GM12878 (cell line): ENCODE results near the gene PKD1L1. TPM values are rescaled to one million over a fixed set of nuclear protein-coding genes. Genes with fewer than 3 reads are reported as not detected.

Source experiments
- ATAC-seq: fragments of 200-7000 bp; cut with Tn5 transposase; 3 replicates; pipeline ENCODE4 v1.9.1; 2020; ENCODE audit warnings: mild to moderate bottlenecking, moderate library complexity
- BruUV-seq: library from RNA; stranded (reverse); fragments of 400-500 nt; replicated peaks from 2 replicates; lab custom pipeline; 2021; lab: Mats Ljungman, UMichigan
- CTCF ChIA-PET: fragments of 300-600 bp; sonication (Branson Sonifier 250); formaldehyde crosslinking; extraction: SDS; loops from one replicate; lab custom pipeline; 2021; ENCODE audit warnings: inconsistent platforms; lab: Yijun Ruan, JAX
- POLR2A ChIA-PET: fragments of 350-600 bp; formaldehyde crosslinking; extraction: SDS; loops from one replicate; lab custom pipeline; 2021; ENCODE audit warnings: inconsistent platforms; lab: Charles Lee
- RAD21 ChIA-PET: fragments of 300-600 bp; sonication (Branson Sonifier 250); formaldehyde crosslinking; loops from one replicate; lab custom pipeline; 2023; ENCODE audit warnings: antibody characterized with exemption; ENCODE audit not compliant: unreplicated experiment; lab: Charles Lee
- SMC1A ChIA-PET: fragments of 300-600 bp; sonication (Branson Sonifier 250); formaldehyde crosslinking; loops from one replicate; lab custom pipeline; 2023; ENCODE audit not compliant: unreplicated experiment, uncharacterized antibody; lab: Charles Lee
- DNase-seq: peaks from one replicate; pipeline ENCODE4 v3.0.0-alpha.2; 2011; ENCODE audit warnings: low read depth, low spot score
- FAIRE-seq: peaks from 3 replicates; lab custom pipeline; 2011; peaks lifted over from hg19 to GRCh38; lab: Jason Lieb, UNC
- H2AFZ ChIP-seq: 2 replicates; pipeline ENCODE4 v1.6.0; 2011; ENCODE audit warnings: low read depth, low read length, control low read depth; ENCODE audit not compliant: control insufficient read depth
- H3K27ac ChIP-seq: 2 replicates; pipeline ENCODE4 v1.5.1; 2011; ENCODE audit warnings: control low read depth; ENCODE audit not compliant: control insufficient read depth, insufficient read depth
- H3K27me3 ChIP-seq, 2 experiments: replicated peaks in 1 of 2; 2 replicates each; pipeline versions ENCODE4 v1.6.0 to v1.6.1; 2011; ENCODE audit warnings: low read length in 1 of 2; ENCODE audit not compliant: control insufficient read depth in 2 of 2, insufficient read depth in 2 of 2
- H3K36me3 ChIP-seq, 2 experiments: 2 replicates each; pipeline ENCODE4 v1.5.1; 2011; ENCODE audit warnings: low read length in 1 of 2; ENCODE audit not compliant: control insufficient read depth in 2 of 2, insufficient read depth in 2 of 2
- H3K4me1 ChIP-seq: 2 replicates; pipeline ENCODE4 v1.6.1; 2011; ENCODE audit warnings: mild to moderate bottlenecking, low read length, moderate library complexity, mixed read lengths; ENCODE audit not compliant: control insufficient read depth, insufficient read depth
- H3K4me2 ChIP-seq: 2 replicates; pipeline ENCODE4 v1.6.0; 2011; ENCODE audit warnings: control low read depth; ENCODE audit not compliant: control insufficient read depth, insufficient read depth
- H3K4me3 ChIP-seq: fragments of 200-600 bp; sonication (generic); 2 replicates; pipeline ENCODE4 v1.5.1; 2016
- H3K79me2 ChIP-seq: 2 replicates; pipeline ENCODE4 v1.6.0; 2011; ENCODE audit warnings: low read length; ENCODE audit not compliant: control insufficient read depth, insufficient read depth
- H3K9ac ChIP-seq: 2 replicates; pipeline ENCODE4 v1.8.0; 2011; ENCODE audit warnings: low read length, control low read depth, mixed read lengths; ENCODE audit not compliant: control insufficient read depth, insufficient read depth
- H3K9me3 ChIP-seq: replicated peaks from 3 replicates; pipeline ENCODE4 v1.5.1; 2011; ENCODE audit warnings: mild to moderate bottlenecking, low read length; ENCODE audit not compliant: control insufficient read depth, insufficient read depth
- H4K20me1 ChIP-seq: 2 replicates; pipeline ENCODE4 v1.6.0; 2011; ENCODE audit not compliant: control insufficient read depth, insufficient read depth
- CHD4 ChIP-seq: fragments of 200-600 bp; sonication (generic); IDR thresholded peaks from 2 replicates; pipeline ENCODE4 v1.6.1; 2016; ENCODE audit warnings: mild to moderate bottlenecking
- CREM ChIP-seq: IDR thresholded peaks from 2 replicates; pipeline ENCODE4 v1.6.1; 2014; ENCODE audit warnings: antibody characterized with exemption, low read depth
- E4F1 ChIP-seq: fragments of 450-650 bp; IDR thresholded peaks from 2 replicates; pipeline ENCODE4 v1.6.1; 2018; ENCODE audit warnings: borderline replicate concordance, mild to moderate bottlenecking; ENCODE audit not compliant: partially characterized antibody
- GATAD2B ChIP-seq: fragments of 450-650 bp; conservative IDR thresholded peaks from 2 replicates; pipeline ENCODE4 v1.6.1; 2017; ENCODE audit warnings: low read depth, mild to moderate bottlenecking, moderate library complexity
- KDM1A ChIP-seq: fragments of 200-600 bp; sonication (generic); IDR thresholded peaks from 2 replicates; pipeline ENCODE4 v1.6.1; 2016; ENCODE audit warnings: borderline replicate concordance
- RAD51 ChIP-seq: fragments of 450-650 bp; IDR thresholded peaks from 2 replicates; pipeline ENCODE4 v1.6.1; 2016; ENCODE audit warnings: moderate library complexity, mild to moderate bottlenecking, inconsistent platforms
- RELB ChIP-seq: fragments of 450-650 bp; IDR thresholded peaks from 2 replicates; pipeline ENCODE4 v1.6.1; 2017; ENCODE audit warnings: low read depth, mild to moderate bottlenecking, moderate library complexity
- SMAD5 ChIP-seq: IDR thresholded peaks from 2 replicates; pipeline ENCODE4 v1.6.1; 2016; ENCODE audit warnings: antibody characterized with exemption, low read depth
- SP1 ChIP-seq: IDR thresholded peaks from one replicate; pipeline ENCODE4 v1.6.1; 2011; ENCODE audit warnings: low read depth, low read length
- TAF1 ChIP-seq: IDR thresholded peaks from 2 replicates; pipeline ENCODE4 v1.6.1; 2011; ENCODE audit warnings: mild to moderate bottlenecking, low read depth, low read length, borderline replicate concordance
- TCF7 ChIP-seq: IDR thresholded peaks from 2 replicates; pipeline ENCODE4 v1.6.1; 2014; ENCODE audit warnings: antibody characterized with exemption, borderline replicate concordance
- USF1 ChIP-seq: IDR thresholded peaks from 2 replicates; pipeline ENCODE4 v1.6.1; 2011; ENCODE audit warnings: borderline replicate concordance, low read depth, mild to moderate bottlenecking, moderate library complexity, mixed read lengths, low read length; ENCODE audit not compliant: insufficient read depth; ENCODE audit errors: extremely low read length
- ZBTB40 ChIP-seq: fragments of 450-650 bp; IDR thresholded peaks from 2 replicates; pipeline ENCODE4 v1.6.1; 2016; ENCODE audit warnings: mild to moderate bottlenecking, moderate library complexity, borderline replicate concordance
- ZNF217 ChIP-seq: fragments of 450-650 bp; IDR thresholded peaks from 2 replicates; pipeline ENCODE4 v1.6.1; 2017; ENCODE audit warnings: antibody characterized with exemption, mild to moderate bottlenecking
- ZNF622 ChIP-seq: fragments of 450-650 bp; IDR thresholded peaks from 2 replicates; pipeline ENCODE4 v1.6.1; 2017; ENCODE audit warnings: mild to moderate bottlenecking, inconsistent platforms
- ZZZ3 ChIP-seq: IDR thresholded peaks from 2 replicates; pipeline ENCODE4 v1.6.1; 2011; ENCODE audit warnings: low read depth; ENCODE audit not compliant: control insufficient read depth, insufficient read length
- WGBS: methylation state at CpG from one replicate; pipeline ENCODE4 v1.1.6; 2016; ENCODE audit warnings: low lambda C conversion rate; ENCODE audit not compliant: insufficient replicate concordance, insufficient coverage; ENCODE audit errors: missing lambda C conversion rate; 5-methylcytosine and 5-hydroxymethylcytosine counted together
- in situ Hi-C: fragments of 300-500 bp; cut with MboI; formaldehyde crosslinking; loops from 9 replicates; pipeline ENCODE4 v1.14.3; 2018; ENCODE audit warnings: mixed read lengths
- intact Hi-C: fragments of 100-400 bp; cut with micrococcal nuclease; formaldehyde crosslinking; loops from one replicate; pipeline ENCODE4 v1.14.2; 2022; ENCODE audit not compliant: unreplicated experiment
- polyA plus RNA-seq, 11 experiments: library from polyadenylated mRNA; depleted of rRNA in 4 of 11; unstranded in 6 of 11; stranded (reverse) in 5 of 11; fragments of >200 nt; fragmentation: Nextera tagmentation in 4 of 11; fragmentation: Illumina TruSeq in 1 of 11; extraction: Ambion mirVana in 4 of 11; extraction: Trizol in 1 of 11; gene quantifications; 1 replicate in 1 of 11; 2 replicates in 10 of 11; pipeline versions ENCODE4 v1.2.1 to v1.2.3, GENCODE V29; 2011 to 2016; ENCODE audit warnings: inconsistent platforms in 2 of 11, missing spikeins in 2 of 11, low read depth in 1 of 11
- total RNA-seq, 4 experiments: library from RNA; depleted of rRNA in 3 of 4; stranded (reverse); fragments of >200 nt in 3 of 4; fragmentation: Illumina TruSeq in 1 of 4; extraction: Trizol in 1 of 4; gene quantifications; 2 replicates each; pipeline versions ENCODE4 v1.2.1 to v1.2.3, GENCODE V29; 2013 to 2021

PKD1L1 gene
- total and polyA plus RNA-seq, 10 of the 15 experiments (the other 5 are each of a cell fraction or from before 2014, with no cell fraction given), result under 0.01 to 0.05 (median 0.02) TPM; not detected in 3

GRCh38 chr7:47743965-47744591 is 204.2 kb downstream of the PKD1L1 start:
- peaks cover 0 to 3% of the 10 kb centered on the region in 2 experiments; a peak in 2 of 4 replicates for H3K27me3 ChIP-seq
- no peaks in the 10 kb centered on the region for H3K4me1 ChIP-seq
- CTCF ChIA-PET, result no interaction called here
- POLR2A ChIA-PET, result no interaction called here
- SMC1A ChIA-PET, result no interaction called here
- H3K36me3 ChIP-seq, result no peaks in the 10 kb centered on the region
- no peaks in the 10 kb centered on the region for H4K20me1 ChIP-seq
- no peaks in the 10 kb centered on the region for H3K9me3 ChIP-seq
- no peak overlapping the region for H3K27ac ChIP-seq
- H3K9ac ChIP-seq, result no peak overlapping the region
- no peak overlapping the region for H2AFZ ChIP-seq
- H3K4me3 ChIP-seq, result no peak overlapping the region
- FAIRE-seq, result no peak
- intact Hi-C loops, result no loop called here
- no peaks in the 10 kb centered on the region for H3K79me2 ChIP-seq
- no peak overlapping the region for H3K4me2 ChIP-seq
- DNase-seq, result no peak
- RAD21 ChIA-PET, result no interaction called here
- in situ Hi-C loops, result no loop called here
- WGBS, result 30% methylated on average over 25 of the region's 25 CpGs
- BruUV-seq, result no TSS peak
- ATAC-seq, result no peak
- no peak for TF ChIP-seq SMAD5
- TF ChIP-seq ZNF622, result no peak
- no peak for TF ChIP-seq ZZZ3
- TF ChIP-seq E4F1, result no peak
- no peak for TF ChIP-seq KDM1A
- no peak for TF ChIP-seq CREM
- no peak for TF ChIP-seq ZNF217
- no peak for TF ChIP-seq USF1
- no peak for TF ChIP-seq GATAD2B
- no peak for TF ChIP-seq TAF1
- no peak for TF ChIP-seq SP1
- no peak for TF ChIP-seq ZBTB40
- TF ChIP-seq RELB, result no peak
- no peak for TF ChIP-seq RAD51
- TF ChIP-seq TCF7, result no peak
- TF ChIP-seq CHD4, result no peak
